ENCODE data around the gene WDPCP. TPM values are rescaled to one million over a fixed set of nuclear protein-coding genes. Genes with fewer than 3 reads are reported as not detected.

WDPCP gene
- total RNA-seq, 4 donors from 2014 or later: 7.1 to 19.9 (median 9.6) TPM

- H3K9me3 ChIP-seq: no peaks in the 10 kb centered on the region
- no peaks in the 10 kb centered on the region for H3K36me3 ChIP-seq
- WGBS, 2 donors (ENCODE audit: low coverage in 1 of 2): 92 to 93% methylated on average over 2 to 5 of the region's 6 CpGs
- H3K4me3 ChIP-seq: no peak overlapping the region
- ATAC-seq: no peak
- no peaks in the 10 kb centered on the region for H3K27me3 ChIP-seq
- TF ChIP-seq CTCF (IDR thresholded peaks at IDR 0.05) (no peak), EP300 (IDR thresholded peaks at IDR 0.05) (no peak), POLR2A (IDR thresholded peaks at IDR 0.05) (no peak), POLR2AphosphoS5 (IDR thresholded peaks at IDR 0.05) (no peak)
- no peaks in the 10 kb centered on the region for H3K4me1 ChIP-seq
- no peak overlapping the region for H3K27ac ChIP-seq
Measured at GRCh38 chr2:63539416-63540162, 48.7 kb downstream of the WDPCP start.

DNA sequence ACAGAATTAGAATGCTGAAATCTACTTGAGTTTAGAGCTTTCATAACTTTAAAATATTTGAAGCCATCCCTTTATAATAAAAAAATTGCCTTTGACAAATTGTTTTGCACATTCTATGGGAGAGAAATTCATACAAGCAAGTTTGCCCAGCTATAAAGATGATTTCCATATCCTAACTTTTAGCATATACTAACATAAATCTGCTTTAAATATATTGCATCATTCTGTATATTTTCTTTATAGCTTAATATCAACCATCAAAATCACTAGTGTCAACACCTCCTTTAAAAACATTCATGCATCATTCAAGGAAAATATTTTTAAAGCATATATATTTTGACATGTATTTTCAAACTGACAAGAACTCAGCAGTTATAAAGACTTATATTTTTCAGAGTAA lies 49.9 kb downstream of the WDPCP start:
- H3K27ac ChIP-seq: no peak overlapping the region
- no peaks in the 10 kb centered on the region for H3K27me3 ChIP-seq
- no peaks in the 10 kb centered on the region for H3K9me3 ChIP-seq
- TF ChIP-seq POLR2AphosphoS5 (IDR thresholded peaks at IDR 0.05) (no peak), CTCF (IDR thresholded peaks at IDR 0.05) (no peak), POLR2A (IDR thresholded peaks at IDR 0.05) (no peak), EP300 (IDR thresholded peaks at IDR 0.05) (no peak)
- H3K4me1 ChIP-seq: no peaks in the 10 kb centered on the region
- no peaks in the 10 kb centered on the region for H3K36me3 ChIP-seq
- ATAC-seq: no peak
- H3K4me3 ChIP-seq: no peak overlapping the region

DNA sequence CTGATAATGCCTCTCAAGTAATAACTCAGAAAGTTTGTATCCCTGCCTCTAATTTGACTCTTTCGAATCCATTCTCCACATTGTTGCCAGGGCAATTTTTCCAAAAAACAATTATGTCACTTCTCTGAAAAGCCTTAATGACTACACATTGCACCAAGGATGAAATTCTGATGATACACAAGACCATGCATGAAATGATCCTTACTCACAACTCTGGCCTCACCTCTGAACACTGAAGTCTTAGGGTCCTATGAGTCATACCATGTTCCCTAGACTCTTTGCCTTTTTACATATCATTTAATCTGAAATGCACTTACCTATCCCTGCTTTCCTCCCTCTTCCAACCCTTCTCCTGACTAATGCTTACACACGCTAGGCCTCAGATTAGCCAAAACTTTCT lies 51.0 kb downstream of the WDPCP start:
- H3K4me3 ChIP-seq: no peak overlapping the region
- H3K27ac ChIP-seq: no peak overlapping the region
- H3K27me3 ChIP-seq: no peaks in the 10 kb centered on the region
- 86 to 94% methylated on average over 2 of the region's 2 CpGs for WGBS, 2 donors (ENCODE audit: low coverage in 1 of 2)
- TF ChIP-seq EP300 (IDR thresholded peaks at IDR 0.05) (no peak), POLR2AphosphoS5 (IDR thresholded peaks at IDR 0.05) (no peak), POLR2A (IDR thresholded peaks at IDR 0.05) (no peak), CTCF (IDR thresholded peaks at IDR 0.05) (no peak)
- ATAC-seq: no peak
- H3K4me1 ChIP-seq: no peaks in the 10 kb centered on the region
- H3K9me3 ChIP-seq: no peaks in the 10 kb centered on the region
- no peaks in the 10 kb centered on the region for H3K36me3 ChIP-seq

DNA sequence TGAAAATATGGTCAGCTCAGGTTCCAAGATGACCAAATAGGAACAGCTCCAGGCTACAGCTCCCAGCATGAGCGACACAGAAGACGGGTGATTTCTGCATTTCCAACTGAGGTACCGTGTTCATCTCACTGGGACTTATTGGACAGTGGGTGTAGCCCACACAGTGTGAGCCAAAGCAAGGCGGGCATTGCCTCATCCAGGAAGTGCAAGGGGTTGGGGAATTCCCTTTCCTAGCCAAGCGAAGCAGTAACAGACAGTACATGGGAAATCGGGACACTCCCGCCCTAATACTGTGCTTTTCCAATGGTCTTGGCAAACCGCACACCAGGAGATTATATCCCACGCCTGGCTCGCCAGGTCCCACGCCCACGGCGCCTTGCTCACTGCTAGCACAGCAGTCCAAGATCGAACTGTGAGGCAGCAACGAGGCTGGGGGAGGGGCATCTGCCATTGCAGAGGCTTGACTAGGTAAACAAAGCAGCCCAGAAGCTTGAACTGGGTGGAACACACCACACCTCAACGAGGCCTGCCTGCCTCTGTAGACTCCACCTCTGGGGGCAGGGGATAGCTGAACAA lies 57.5 kb downstream of the WDPCP start:
- Histone ChIP-seq H3K27me3 (no peaks in the 10 kb centered on the region), H3K4me3 (no peak overlapping the region), H3K27ac (no peak overlapping the region), H3K4me1 (no peaks in the 10 kb centered on the region), H3K36me3 (no peaks in the 10 kb centered on the region), H3K9me3 (peaks cover 0 to 9% (median 0%) of the 10 kb centered on the region in 3 donors)
- no peak for TF ChIP-seq CTCF (IDR thresholded peaks at IDR 0.05)
- no peak for TF ChIP-seq POLR2AphosphoS5 (IDR thresholded peaks at IDR 0.05)
- TF ChIP-seq POLR2A (IDR thresholded peaks at IDR 0.05): no peak
- TF ChIP-seq EP300 (IDR thresholded peaks at IDR 0.05): no peak
- ATAC-seq: no peak
- 80 to 95% methylated on average over 2 to 3 of the region's 16 CpGs for WGBS, 2 donors (ENCODE audit: low coverage in 1 of 2)

DNA sequence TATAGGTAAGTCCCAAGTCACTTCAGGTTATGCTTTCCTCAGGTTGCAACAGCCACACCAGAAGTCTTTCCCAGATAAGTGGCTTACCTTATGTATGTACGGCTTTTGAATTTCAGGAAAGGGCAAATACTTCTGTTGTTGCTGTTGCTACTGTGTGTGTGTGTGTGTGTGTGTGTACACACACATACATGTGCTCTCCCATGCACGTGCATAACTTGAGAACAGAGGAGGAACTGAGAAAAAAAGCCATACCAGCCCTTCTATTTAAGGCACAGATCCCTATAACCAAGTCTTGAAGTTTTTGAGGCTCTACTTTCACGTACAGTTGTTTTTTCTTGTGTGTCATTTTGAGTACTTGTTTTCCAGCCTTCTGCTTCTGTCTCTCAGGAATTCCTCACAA lies 62.4 kb downstream of the WDPCP start:
- Histone ChIP-seq H3K36me3 (no peaks in the 10 kb centered on the region), H3K27ac (no peak overlapping the region), H3K4me1 (no peaks in the 10 kb centered on the region), H3K9me3 (peaks cover 0 to 40% (median 0%) of the 10 kb centered on the region in 3 donors), H3K4me3 (no peak overlapping the region), H3K27me3 (no peaks in the 10 kb centered on the region)
- no peak for ATAC-seq
- 86 to 89% methylated on average over 2 to 3 of the region's 3 CpGs for WGBS, 2 donors (ENCODE audit: low coverage in 1 of 2)
- TF ChIP-seq POLR2AphosphoS5 (IDR thresholded peaks at IDR 0.05) (no peak), POLR2A (IDR thresholded peaks at IDR 0.05) (no peak), EP300 (IDR thresholded peaks at IDR 0.05) (no peak), CTCF (IDR thresholded peaks at IDR 0.05) (no peak)

Data from gastroesophageal sphincter (tissue), 4 donors.